HG02870 (cell line): ENCODE data around the gene FNTB.

Source experiments
- ATAC-seq: cut with Tn5 transposase; IDR thresholded peaks from one replicate; pipeline ENCODE4 v1.9.1; 2021; ENCODE audit warnings: mild to moderate bottlenecking, moderate library complexity; ENCODE audit not compliant: unreplicated experiment

Gene FNTB

GRCh38 chr14:65044596-65044959 lies 57.9 kb downstream of the FNTB start:
- no peak for ATAC-seq

- ATAC-seq = no peak
These were observed 58.3 kb downstream of the FNTB start for GRCh38 chr14:65045006-65045405.

GRCh38 chr14:65045709-65046108 lies 59.0 kb downstream of the FNTB start:
- no peak for ATAC-seq

- ATAC-seq = no peak
These were observed 66.1 kb downstream of the FNTB start for GRCh38 chr14:65052832-65053231.

- no peak for ATAC-seq
These were observed 66.8 kb downstream of the FNTB start for GRCh38 chr14:65053466-65053865.

- no peak for ATAC-seq
These were observed 67.9 kb downstream of the FNTB start for GRCh38 chr14:65054471-65055085.

GRCh38 chr14:65057695-65058094 lies 71.0 kb downstream of the FNTB start:
- ATAC-seq = no peak

GRCh38 chr14:65062096-65063075 lies 75.7 kb downstream of the FNTB start:
- no peak for ATAC-seq

GRCh38 chr14:65065719-65066118 lies 79.0 kb downstream of the FNTB start:
- no peak for ATAC-seq

GRCh38 chr14:65069874-65070413 lies 83.2 kb downstream of the FNTB start:
- ATAC-seq = no peak

- no peak for ATAC-seq
These were observed 83.8 kb downstream of the FNTB start for GRCh38 chr14:65070471-65070976.

GRCh38 chr14:65071544-65071943 lies 84.8 kb downstream of the FNTB start:
- ATAC-seq = no peak

GRCh38 chr14:65072256-65072655 lies 85.6 kb downstream of the FNTB start:
- ATAC-seq = no peak

GRCh38 chr14:65072937-65073336 lies 86.2 kb downstream of the FNTB start:
- no peak for ATAC-seq

- no peak for ATAC-seq
These were observed 87.0 kb downstream of the FNTB start for GRCh38 chr14:65073605-65074201.

GRCh38 chr14:65074449-65075150 lies 87.9 kb downstream of the FNTB start:
- ATAC-seq = no peak

GRCh38 chr14:65075628-65076325 lies 89.1 kb downstream of the FNTB start:
- ATAC-seq = no peak

- no peak for ATAC-seq
These were observed 90.6 kb downstream of the FNTB start for GRCh38 chr14:65077318-65077717.

GRCh38 chr14:65079201-65079600 lies 92.5 kb downstream of the FNTB start:
- ATAC-seq = no peak

- no peak for ATAC-seq
These were observed 93.1 kb downstream of the FNTB start for GRCh38 chr14:65079768-65080167.
